HG02678 (cell line): Measurements from ENCODE around the gene ADCY3.

ENCODE experiments used
- ATAC-seq: cut with Tn5 transposase; IDR thresholded peaks from one replicate; pipeline ENCODE4 v1.9.1; 2021; ENCODE audit warnings: mild to moderate bottlenecking, moderate library complexity; ENCODE audit not compliant: unreplicated experiment

Gene ADCY3

GRCh38 chr2:24908461-24908901, 11.6 kb downstream of the ADCY3 start:
- ATAC-seq: no peak

- ATAC-seq: no peak
Measured at GRCh38 chr2:24907116-24907515, 12.9 kb downstream of the ADCY3 start.

GRCh38 chr2:24906466-24906865, 13.6 kb downstream of the ADCY3 start:
- no peak for ATAC-seq

GRCh38 chr2:24903161-24904103, 16.6 kb downstream of the ADCY3 start:
- ATAC-seq: no peak

GRCh38 chr2:24899361-24899910, 20.6 kb downstream of the ADCY3 start:
- ATAC-seq: no peak

GRCh38 chr2:24898122-24899109, 21.6 kb downstream of the ADCY3 start:
- ATAC-seq: no peak

- ATAC-seq: no peak
Measured at GRCh38 chr2:24894750-24895149, 25.3 kb downstream of the ADCY3 start.

GRCh38 chr2:24893934-24894333, 26.1 kb downstream of the ADCY3 start:
- ATAC-seq: no peak

GRCh38 chr2:24892928-24893327, 27.1 kb downstream of the ADCY3 start:
- no peak for ATAC-seq

GRCh38 chr2:24891201-24891600, 28.8 kb downstream of the ADCY3 start:
- ATAC-seq: no peak

GRCh38 chr2:24889221-24889620, 30.8 kb downstream of the ADCY3 start:
- ATAC-seq: no peak

GRCh38 chr2:24888177-24888576, 31.9 kb downstream of the ADCY3 start:
- no peak for ATAC-seq

GRCh38 chr2:24887307-24887874, 32.6 kb downstream of the ADCY3 start:
- no peak for ATAC-seq

GRCh38 chr2:24886691-24887304, 33.2 kb downstream of the ADCY3 start:
- ATAC-seq: no peak

GRCh38 chr2:24886126-24886501, 33.9 kb downstream of the ADCY3 start:
- ATAC-seq: no peak

- no peak for ATAC-seq
Measured at GRCh38 chr2:24885221-24886125, 34.6 kb downstream of the ADCY3 start.

GRCh38 chr2:24883946-24884345, 36.1 kb downstream of the ADCY3 start:
- ATAC-seq: no peak

- ATAC-seq: no peak
Measured at GRCh38 chr2:24881623-24882022, 38.4 kb downstream of the ADCY3 start.

- ATAC-seq: no peak
Measured at GRCh38 chr2:24881158-24881557, 38.9 kb downstream of the ADCY3 start.
